ENCODE data around the gene PINK1. TPM values are rescaled to one million over a fixed set of nuclear protein-coding genes. Genes with fewer than 3 reads are reported as not detected.

The PINK1 gene
- total and polyA plus RNA-seq, 2 of the 13 experiments (the other 11 are each of a cell fraction or from before 2014, with no cell fraction given): 15.3 to 16.1 TPM

- no peak for TF ChIP-seq CBX2 (IDR thresholded peaks at IDR 0.05; ENCODE audit: low read depth, low read length)
- 0 out of 2 replicates have a peak, but pooled peaks have one; percentile 24 for TF ChIP-seq CBX2 (CRISPR knock-in tag; IDR thresholded peaks at IDR 0.05; ENCODE audit: low read depth)
- no peak for TF ChIP-seq ZNF496 (CRISPR knock-in tag; IDR thresholded peaks at IDR 0.05; ENCODE audit: insufficient replicate concordance)
- no peak for TF ChIP-seq SP2 (CRISPR knock-in tag; IDR thresholded peaks at IDR 0.05)
- TF ChIP-seq KAT7 (CRISPR knock-in tag; IDR thresholded peaks at IDR 0.05; ENCODE audit: borderline replicate concordance): no peak
- TF ChIP-seq CCAR2 (optimal IDR thresholded peaks at IDR 0.05; ENCODE audit: low read depth, low read length): no peak
- TF ChIP-seq NAIF1 (CRISPR knock-in tag; IDR thresholded peaks at IDR 0.05; ENCODE audit: borderline replicate concordance): no peak
- TF ChIP-seq E2F5 (CRISPR knock-in tag; conservative IDR thresholded peaks at IDR 0.05): no peak
- TF ChIP-seq MED8 (CRISPR knock-in tag; IDR thresholded peaks at IDR 0.05; ENCODE audit: insufficient replicate concordance): no peak
- TF ChIP-seq HMGXB3 (CRISPR knock-in tag; IDR thresholded peaks at IDR 0.05; ENCODE audit: borderline replicate concordance): no peak
- TF ChIP-seq POLR2AphosphoS5 (IDR thresholded peaks at IDR 0.05; ENCODE audit: low read depth, low read length): no peak
- TF ChIP-seq HNRNPL (IDR thresholded peaks at IDR 0.05; ENCODE audit: low read depth, low read length): no peak
- TF ChIP-seq ASH2L (IDR thresholded peaks at IDR 0.05; ENCODE audit: insufficient read length, low read depth, low read length): peak; percentile 47
- no peak for TF ChIP-seq HNRNPUL1 (IDR thresholded peaks at IDR 0.05; ENCODE audit: low read depth, low read length)
- TF ChIP-seq PAWR (CRISPR knock-in tag; IDR thresholded peaks at IDR 0.05; ENCODE audit: borderline replicate concordance): no peak
- TF ChIP-seq ZNF607 (CRISPR knock-in tag; IDR thresholded peaks at IDR 0.05; ENCODE audit: borderline replicate concordance): no peak
- no peak for TF ChIP-seq CEBPZ (IDR thresholded peaks at IDR 0.05; ENCODE audit: low read length)
- no peak for TF ChIP-seq NFE2L1 (CRISPR knock-in tag; IDR thresholded peaks at IDR 0.05; ENCODE audit: borderline replicate concordance)
- no peak for TF ChIP-seq HDAC6 (IDR thresholded peaks at IDR 0.05; ENCODE audit: low read depth, low read length)
- no peak for TF ChIP-seq ZNF367 (CRISPR knock-in tag; IDR thresholded peaks at IDR 0.05; ENCODE audit: borderline replicate concordance)
These were observed 63.4 kb downstream of the PINK1 start (continued) for GRCh38 chr1:20696397-20697333.

Measured in HepG2 (cell line).